NK-92 treated with Interleukin-12 subunit alpha and Interleukin-12 subunit beta, amount 100 ng/mL, for 24 hours (cell line): ENCODE data around the gene ZNF468.
"Not testable (repeated sequence)": the region's sequence is repeated elsewhere in the genome, so short reads cannot be mapped to it uniquely, and the experiment has no call there.

ENCODE experiments used
- DNase-seq: peaks from one replicate; lab custom pipeline; 2025; lab: John Stamatoyannopoulos, UW

The ZNF468 gene

GRCh38 chr19:52857378-52858191, at the start of gene ZNF468:
TSS of gene ZNF468 (minus strand) at chr19:52857619. CDS start at chr19:52854272, 3,347 bp downstream.
- DNase-seq = peak; percentile 18

GRCh38 chr19:52904052-52904780, 46.8 kb upstream of the ZNF468 start:
- DNase-seq = not testable (repeated sequence)

- no peak for DNase-seq
Observed at GRCh38 chr19:52901842-52902241, 44.4 kb upstream of the ZNF468 start.

DNA sequence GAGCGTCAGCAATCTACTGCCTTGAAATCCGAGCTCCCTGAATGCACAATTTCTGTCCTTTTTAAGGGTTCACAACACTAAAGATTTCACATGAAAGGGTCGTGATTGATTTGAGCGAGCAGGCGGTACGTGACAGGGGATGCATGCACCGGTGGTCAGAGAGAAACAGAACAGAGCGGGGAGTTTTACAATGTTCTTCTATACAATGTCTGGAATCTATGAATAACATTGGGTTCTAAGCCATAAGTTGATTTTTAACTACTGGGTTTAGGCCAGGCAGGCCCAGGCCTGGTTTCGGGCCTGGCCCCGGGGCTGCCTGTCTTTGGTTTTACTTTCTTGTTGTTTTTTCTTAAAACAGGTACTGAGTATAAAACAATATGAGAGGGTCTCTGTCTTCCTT, 41.2 kb upstream of the ZNF468 start:
- not testable (repeated sequence) for DNase-seq

- DNase-seq = no peak
Observed at GRCh38 chr19:52898101-52898500, 40.7 kb upstream of the ZNF468 start.

- DNase-seq = no peak
Observed at GRCh38 chr19:52897138-52897935, 39.9 kb upstream of the ZNF468 start, which contains the start of gene ZNF320. TSS of gene ZNF320 (minus strand) at chr19:52897635. CDS start at chr19:52890255, 7,380 bp downstream.

GRCh38 chr19:52896431-52897137, 39.2 kb upstream of the ZNF468 start:
- DNase-seq = no peak

GRCh38 chr19:52891336-52891735, 33.9 kb upstream of the ZNF468 start:
- DNase-seq = no peak

DNA sequence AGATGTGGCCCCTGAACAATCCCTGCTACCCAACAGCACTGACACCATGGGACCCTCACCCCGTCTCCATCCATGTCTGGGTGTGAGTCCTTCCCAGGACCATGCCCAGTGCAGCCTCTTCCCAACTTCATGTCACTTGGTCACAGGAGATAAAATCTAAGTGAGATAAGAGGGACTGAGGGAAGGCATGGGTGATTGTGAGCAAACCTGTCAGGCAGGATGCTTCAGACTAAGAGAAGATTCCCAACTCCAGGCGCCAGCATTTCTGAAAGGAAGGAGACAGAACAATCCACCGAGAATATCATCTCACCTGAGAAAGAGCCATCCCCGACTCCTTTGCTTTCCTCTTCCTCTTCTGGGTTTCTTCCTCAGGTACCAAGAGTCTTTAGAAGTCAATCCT, 32.5 kb upstream of the ZNF468 start:
- no peak for DNase-seq

GRCh38 chr19:52889076-52889475, 31.7 kb upstream of the ZNF468 start:
- DNase-seq = no peak

- no peak for DNase-seq
Observed at GRCh38 chr19:52880895-52881389, 23.5 kb upstream of the ZNF468 start.

- not testable (repeated sequence) for DNase-seq
Observed at GRCh38 chr19:52872996-52873395, 15.6 kb upstream of the ZNF468 start.

DNA sequence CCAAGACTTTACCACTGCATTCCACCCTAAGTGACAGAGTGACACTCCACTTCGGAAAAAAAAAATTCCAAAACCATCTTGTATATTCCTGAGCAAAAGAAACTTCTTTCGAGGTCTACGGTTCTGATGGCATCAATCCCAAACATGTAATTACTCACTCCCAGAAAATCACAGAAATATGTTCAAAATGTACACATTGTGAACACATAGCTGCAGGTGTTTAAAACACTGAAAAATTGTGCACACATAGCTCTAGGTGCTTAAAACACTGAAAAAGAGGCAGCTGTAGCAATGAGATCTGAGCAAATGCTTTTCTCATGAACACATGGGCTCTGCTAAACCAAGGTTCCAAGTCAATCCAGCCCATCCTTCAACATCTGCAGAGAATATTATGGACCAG, 14.0 kb upstream of the ZNF468 start:
- no peak for DNase-seq

- DNase-seq = not testable (repeated sequence)
Observed at GRCh38 chr19:52868031-52868430, 10.6 kb upstream of the ZNF468 start.

GRCh38 chr19:52856540-52857377, 660 bp downstream of the ZNF468 start:
- not testable (repeated sequence) for DNase-seq

- not testable (repeated sequence) for DNase-seq
Observed at GRCh38 chr19:52847352-52847751, 10.1 kb downstream of the ZNF468 start.

DNA sequence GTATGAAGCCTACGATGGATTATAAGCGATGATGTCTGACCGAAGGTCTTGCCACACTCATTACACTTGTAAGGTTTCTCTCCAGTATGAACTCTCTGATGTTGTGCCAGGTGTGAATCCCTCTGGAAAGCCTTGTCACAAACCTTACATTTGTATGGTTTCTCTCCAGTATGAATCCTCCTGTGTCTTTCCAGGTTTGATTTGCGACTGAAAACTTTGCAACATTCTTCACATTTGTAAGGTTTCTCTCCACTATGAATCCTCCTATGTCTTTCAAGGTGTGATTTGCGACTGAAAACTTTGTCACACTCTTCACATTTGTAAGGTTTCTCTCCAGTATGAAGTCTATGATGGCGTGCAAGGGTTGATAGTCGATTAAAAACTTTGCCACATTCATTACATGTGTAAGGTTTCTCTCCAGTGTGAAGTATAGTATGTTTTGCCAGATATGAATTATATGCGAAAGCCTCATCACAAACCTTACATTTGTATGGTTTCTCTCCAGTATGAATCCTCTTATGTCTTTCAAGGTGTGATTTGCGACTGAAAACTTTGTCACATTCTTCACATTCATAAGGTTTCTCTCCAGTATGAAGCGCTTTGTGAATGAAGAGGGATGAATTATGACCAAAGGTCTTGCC, 16.5 kb downstream of the ZNF468 start:
- DNase-seq = not testable (repeated sequence)

DNA sequence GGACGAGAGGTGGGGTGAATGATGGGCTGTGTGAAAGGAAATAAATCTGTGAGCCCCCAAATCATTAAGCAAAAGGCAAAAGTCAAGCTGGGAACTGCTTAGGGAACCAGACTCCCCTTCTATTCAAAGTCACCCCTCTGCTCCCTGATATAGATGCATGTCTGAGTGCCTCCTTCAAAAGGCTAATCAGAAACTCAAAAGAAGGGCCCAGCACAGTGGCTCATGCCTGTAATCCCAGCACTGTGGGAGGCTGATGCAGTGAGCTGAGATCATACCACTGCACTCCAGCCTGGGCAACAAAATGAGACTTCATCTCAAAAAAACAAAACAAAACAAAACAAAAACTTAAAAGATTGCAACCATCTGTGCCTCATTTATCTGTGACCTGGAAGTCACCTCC, 23.1 kb downstream of the ZNF468 start:
- not testable (repeated sequence) for DNase-seq

DNA sequence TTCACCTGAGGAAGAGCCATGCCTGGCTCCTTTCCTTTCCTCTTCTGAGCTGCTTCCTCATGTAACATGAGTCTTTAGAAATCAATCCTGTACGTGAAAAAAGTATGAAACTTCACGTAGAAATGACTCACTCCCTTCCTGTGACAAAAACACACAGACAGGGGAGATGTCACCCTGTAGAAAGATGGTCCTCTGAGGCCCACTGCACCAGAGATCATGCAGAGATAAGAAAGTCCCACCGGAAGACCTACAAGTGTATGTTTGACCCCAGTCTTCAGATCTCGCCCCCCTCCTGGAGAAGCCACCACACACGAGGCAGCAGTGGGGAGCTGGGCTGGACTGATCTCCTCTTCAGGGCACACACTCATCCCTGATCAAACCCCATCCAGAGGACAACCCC, 23.9 kb downstream of the ZNF468 start:
- DNase-seq = not testable (repeated sequence)

- not testable (repeated sequence) for DNase-seq
Observed at GRCh38 chr19:52829866-52830265, 27.6 kb downstream of the ZNF468 start.
